Activated T-helper 17 cell treated with anti-CD3 and anti-CD28 coated beads, Interleukin-2, amount 50 U/mL, for 72 hours (primary cell): Measurements from ENCODE around the gene MYLK4. TPM values are rescaled to one million over a fixed set of nuclear protein-coding genes. Genes with fewer than 3 reads are reported as not detected.

Experiments
- ATAC-seq: fragments of 150-1000 bp; cut with Tn5 transposase; replicated peaks from 2 replicates; pipeline ENCODE4 v1.10.0; 2021; ENCODE audit warnings: mild to moderate bottlenecking, moderate library complexity
- H3K27ac Mint-ChIP-seq: one replicate; pipeline ENCODE4 v1.8.0; 2022; ENCODE audit warnings: mixed read lengths
- H3K27me3 Mint-ChIP-seq: one replicate; pipeline ENCODE4 v1.8.0; 2022; ENCODE audit warnings: mixed read lengths
- H3K36me3 Mint-ChIP-seq: one replicate; pipeline ENCODE4 v1.8.0; 2022; ENCODE audit warnings: low read depth, mild to moderate bottlenecking, mixed read lengths
- H3K4me1 Mint-ChIP-seq: one replicate; pipeline ENCODE4 v1.8.0; 2022; ENCODE audit warnings: mixed read lengths
- H3K4me3 Mint-ChIP-seq: one replicate; pipeline ENCODE4 v1.8.0; 2022; ENCODE audit warnings: mild to moderate bottlenecking, mixed read lengths
- H3K9me3 Mint-ChIP-seq: one replicate; pipeline ENCODE4 v1.8.0; 2022; ENCODE audit warnings: mixed read lengths
- total RNA-seq, 2 donors: library from RNA; stranded (reverse); gene quantifications; one replicate each; pipeline ENCODE4 v1.2.3, GENCODE V29; 2022

Gene MYLK4
- total RNA-seq, 2 donors from 2014 or later = 0.21 to 0.28 TPM

DNA sequence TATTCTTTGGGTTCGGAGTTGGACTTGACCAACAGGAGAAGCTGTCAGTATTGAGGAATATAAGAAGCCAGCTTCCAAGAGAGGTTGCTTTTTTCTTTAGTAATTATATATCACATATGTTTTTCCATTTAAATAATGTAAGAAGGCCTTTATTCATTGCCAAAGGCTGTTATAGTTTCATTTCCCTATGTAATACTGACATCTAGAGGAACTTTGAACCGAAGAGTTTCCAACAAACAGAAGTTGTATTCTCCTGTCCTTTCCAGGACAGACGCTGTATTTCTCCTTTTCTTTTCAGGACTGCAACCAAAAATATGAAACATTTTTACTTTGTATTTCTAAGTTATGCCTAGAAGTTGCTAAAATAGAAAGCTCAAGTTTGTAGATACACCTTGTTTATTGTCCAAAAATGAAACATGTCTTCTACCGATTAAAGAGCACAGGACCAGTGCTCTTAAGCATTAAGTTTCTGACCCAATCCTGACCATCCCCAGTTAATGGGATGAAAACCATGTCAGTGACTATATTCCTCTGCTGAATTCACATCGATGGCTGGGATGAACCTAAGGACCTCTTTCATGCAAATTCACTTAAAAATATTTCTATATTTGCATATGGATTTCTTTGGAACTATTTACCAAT is 55.1 kb downstream of the MYLK4 start:
- Mint-ChIP-seq H3K4me3 (no peak overlapping the region), H3K9me3 (no peaks in the 10 kb centered on the region), H3K27me3 (peaks cover 7% of the 10 kb centered on the region), H3K4me1 (no peaks in the 10 kb centered on the region), H3K27ac (no peak overlapping the region), H3K36me3 (no peaks in the 10 kb centered on the region)
- no peak for ATAC-seq

DNA sequence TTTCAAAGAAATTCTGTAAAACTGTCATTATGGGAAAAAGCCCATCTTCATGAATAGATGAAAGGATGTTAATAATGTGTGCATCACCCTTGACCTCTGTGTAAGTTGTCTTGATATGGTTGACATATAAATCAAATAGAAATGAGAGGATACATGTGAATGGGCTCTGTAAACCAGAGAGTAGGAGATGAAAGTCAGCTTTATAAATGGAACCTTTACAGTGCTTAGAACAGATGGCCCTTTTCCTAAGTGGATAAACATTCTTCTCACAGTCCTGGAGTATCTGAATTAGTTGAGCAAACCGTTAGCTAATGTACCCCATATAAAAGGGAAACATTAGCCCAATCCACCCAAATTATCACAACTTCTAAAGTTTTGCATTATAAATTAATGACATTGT is 57.5 kb downstream of the MYLK4 start:
- H3K4me3 Mint-ChIP-seq = no peak overlapping the region
- no peaks in the 10 kb centered on the region for H3K9me3 Mint-ChIP-seq
- H3K4me1 Mint-ChIP-seq = no peaks in the 10 kb centered on the region
- no peaks in the 10 kb centered on the region for H3K36me3 Mint-ChIP-seq
- no peak for ATAC-seq
- no peak overlapping the region for H3K27ac Mint-ChIP-seq
- no peaks in the 10 kb centered on the region for H3K27me3 Mint-ChIP-seq

DNA sequence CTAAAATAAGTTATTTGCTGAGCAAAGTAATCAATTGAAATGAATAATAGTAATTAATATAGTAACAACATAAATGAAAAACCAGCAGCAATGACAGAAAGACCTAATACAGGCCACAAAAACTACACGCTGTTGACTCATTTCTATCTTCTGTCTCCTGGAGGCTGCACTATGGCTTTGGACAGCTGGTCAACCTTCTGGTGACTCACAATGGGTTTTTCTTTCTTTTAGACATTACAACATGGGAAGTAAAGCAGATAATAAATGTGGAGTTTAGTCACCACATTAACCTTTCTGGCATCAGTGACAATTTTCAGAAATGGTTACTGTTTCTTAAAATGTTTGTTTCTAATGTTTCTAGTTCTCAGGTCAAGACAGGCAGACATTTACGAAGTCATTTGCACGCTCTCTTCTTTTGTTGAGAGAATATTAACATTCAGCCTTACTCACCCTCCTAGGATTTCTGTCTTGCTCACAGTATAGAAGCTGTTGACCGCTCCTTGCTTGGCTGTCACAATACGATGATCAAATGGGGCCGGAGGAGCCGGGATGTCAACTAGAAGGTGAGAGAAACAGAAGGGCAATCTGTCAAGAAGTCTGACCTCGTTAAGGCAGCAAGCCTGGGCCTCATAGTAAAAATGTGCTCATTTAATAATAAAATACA is 62.2 kb downstream of the MYLK4 start:
- H3K27me3 Mint-ChIP-seq = no peaks in the 10 kb centered on the region
- no peaks in the 10 kb centered on the region for H3K36me3 Mint-ChIP-seq
- H3K27ac Mint-ChIP-seq = no peak overlapping the region
- peak; percentile 82 for ATAC-seq
- no peak overlapping the region for H3K4me3 Mint-ChIP-seq
- H3K4me1 Mint-ChIP-seq = no peaks in the 10 kb centered on the region
- no peaks in the 10 kb centered on the region for H3K9me3 Mint-ChIP-seq

DNA sequence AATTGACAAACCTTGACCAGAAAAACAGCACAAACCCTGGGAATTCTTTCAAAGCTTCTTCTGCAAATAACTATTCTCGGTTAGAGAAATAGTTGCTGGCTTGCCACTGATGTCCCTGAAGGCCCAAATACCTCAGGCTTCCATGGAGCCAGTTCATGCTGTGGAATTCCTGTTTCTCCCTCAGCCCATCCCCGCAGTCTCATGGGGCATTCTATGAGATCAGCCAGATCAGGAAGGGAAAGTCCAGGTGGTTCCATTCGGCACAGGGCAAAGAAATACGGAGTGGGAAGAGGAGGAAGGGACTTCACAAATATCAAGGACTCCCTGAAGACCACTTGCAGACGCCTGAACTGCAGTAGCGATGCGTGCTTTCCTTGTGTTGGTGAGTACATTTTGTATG is 63.3 kb downstream of the MYLK4 start:
- no peak overlapping the region for H3K4me3 Mint-ChIP-seq
- no peaks in the 10 kb centered on the region for H3K4me1 Mint-ChIP-seq
- no peaks in the 10 kb centered on the region for H3K36me3 Mint-ChIP-seq
- no peak overlapping the region for H3K27ac Mint-ChIP-seq
- H3K27me3 Mint-ChIP-seq = no peaks in the 10 kb centered on the region
- H3K9me3 Mint-ChIP-seq = no peaks in the 10 kb centered on the region
- no peak for ATAC-seq

DNA sequence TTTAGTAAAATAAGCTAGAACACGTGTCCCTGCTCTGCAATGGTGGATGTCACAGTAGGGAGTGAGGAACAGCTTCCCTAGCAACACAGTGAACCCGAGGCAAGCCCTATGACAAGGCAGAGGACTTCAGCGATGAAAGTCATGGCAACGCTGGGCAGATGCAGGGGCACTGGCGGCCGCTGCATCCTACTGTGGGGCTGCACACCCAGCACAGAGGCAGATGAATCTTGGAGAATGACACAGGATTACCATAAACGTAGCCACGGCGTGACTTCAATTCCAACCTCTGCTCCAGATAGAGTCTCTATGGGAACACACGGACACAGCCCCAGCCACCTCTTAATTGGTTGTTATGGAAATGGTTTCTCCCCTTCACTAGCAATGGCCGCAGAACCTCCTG is 64.2 kb downstream of the MYLK4 start:
- no peak for ATAC-seq
- Mint-ChIP-seq H3K4me1 (no peaks in the 10 kb centered on the region), H3K36me3 (no peaks in the 10 kb centered on the region), H3K27ac (no peak overlapping the region), H3K27me3 (no peaks in the 10 kb centered on the region), H3K4me3 (no peak overlapping the region), H3K9me3 (no peaks in the 10 kb centered on the region)

DNA sequence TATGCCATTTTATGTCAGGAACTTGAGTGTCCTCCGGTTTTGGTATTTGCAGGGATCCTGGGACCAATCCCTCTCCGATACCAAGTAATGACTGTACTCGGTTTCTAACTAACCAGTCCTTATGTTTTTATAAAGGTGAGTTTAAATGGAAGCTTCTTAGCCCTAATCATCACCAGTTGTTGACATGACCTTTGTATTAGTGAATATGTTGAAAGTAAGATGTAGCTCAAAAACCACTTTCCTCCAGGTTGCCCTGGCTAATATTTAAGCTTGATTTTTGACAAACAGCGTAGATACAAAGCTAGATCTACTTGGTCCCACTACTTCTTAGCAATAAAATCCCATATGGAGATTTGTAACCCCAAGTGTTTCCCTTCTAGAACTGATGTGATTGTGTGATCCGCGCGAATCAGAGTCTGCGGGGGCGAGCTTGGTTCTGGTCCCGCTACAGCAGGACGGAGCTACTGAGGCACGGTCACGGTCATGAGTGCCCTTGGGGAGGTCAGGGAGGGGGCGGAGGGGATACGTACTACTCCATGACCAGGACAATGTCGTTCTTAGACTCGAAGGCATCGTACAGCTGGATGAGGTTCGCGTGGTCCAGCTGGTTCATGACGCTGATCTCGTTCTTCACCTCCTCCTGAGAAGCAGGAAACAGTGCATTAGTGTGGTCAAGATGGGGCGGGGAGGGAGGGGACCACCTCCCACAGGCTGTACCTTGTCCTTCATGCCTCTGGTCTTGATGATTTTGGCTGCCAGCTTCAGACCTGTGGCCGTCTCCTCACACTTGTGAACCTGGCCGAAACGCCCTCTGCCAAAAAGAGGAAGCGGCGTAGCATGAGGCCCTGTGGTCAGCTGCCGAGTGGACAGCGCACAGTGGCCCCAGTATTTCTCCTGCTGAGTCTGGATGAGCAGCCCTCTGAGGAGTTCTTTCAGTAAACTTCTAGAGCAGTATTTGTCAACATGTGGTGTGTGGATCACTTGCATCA is 65.7 kb downstream of the MYLK4 start:
- Mint-ChIP-seq H3K27me3 (no peaks in the 10 kb centered on the region), H3K9me3 (no peaks in the 10 kb centered on the region), H3K27ac (no peak overlapping the region), H3K4me1 (no peaks in the 10 kb centered on the region), H3K4me3 (no peak overlapping the region), H3K36me3 (no peaks in the 10 kb centered on the region)
- no peak for ATAC-seq

DNA sequence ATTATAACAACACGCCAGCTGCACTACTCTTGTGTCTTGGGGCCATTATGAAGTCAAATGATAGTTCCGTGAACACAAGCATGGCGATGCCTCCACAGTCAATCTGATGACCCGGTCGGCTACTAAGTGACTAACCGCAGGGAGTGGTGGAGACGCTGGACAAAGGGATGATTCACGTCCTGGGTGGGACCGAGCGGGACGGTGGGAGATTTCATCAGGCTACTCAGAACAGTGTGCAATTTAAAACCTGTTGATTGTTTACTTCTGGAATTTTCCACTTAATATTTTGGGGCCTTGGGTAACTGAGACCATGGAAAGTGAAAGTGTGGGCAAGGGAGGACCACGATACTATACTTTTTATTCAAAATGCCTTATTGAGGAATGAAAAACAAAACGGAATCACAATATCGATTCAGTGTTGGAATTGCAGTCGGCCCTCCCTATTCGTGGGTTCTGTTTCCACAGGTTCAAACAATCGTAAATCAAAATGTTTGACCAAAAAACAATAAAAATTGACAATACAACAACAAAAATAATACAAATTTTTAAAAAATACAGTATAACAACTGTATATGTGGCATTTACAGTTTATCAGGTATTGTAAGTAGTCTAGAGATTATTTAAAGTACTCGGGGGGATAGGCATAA is 66.5 kb downstream of the MYLK4 start:
- Mint-ChIP-seq H3K4me1 (no peaks in the 10 kb centered on the region), H3K4me3 (no peak overlapping the region), H3K36me3 (no peaks in the 10 kb centered on the region), H3K27me3 (no peaks in the 10 kb centered on the region), H3K9me3 (no peaks in the 10 kb centered on the region), H3K27ac (no peak overlapping the region)
- no peak for ATAC-seq

DNA sequence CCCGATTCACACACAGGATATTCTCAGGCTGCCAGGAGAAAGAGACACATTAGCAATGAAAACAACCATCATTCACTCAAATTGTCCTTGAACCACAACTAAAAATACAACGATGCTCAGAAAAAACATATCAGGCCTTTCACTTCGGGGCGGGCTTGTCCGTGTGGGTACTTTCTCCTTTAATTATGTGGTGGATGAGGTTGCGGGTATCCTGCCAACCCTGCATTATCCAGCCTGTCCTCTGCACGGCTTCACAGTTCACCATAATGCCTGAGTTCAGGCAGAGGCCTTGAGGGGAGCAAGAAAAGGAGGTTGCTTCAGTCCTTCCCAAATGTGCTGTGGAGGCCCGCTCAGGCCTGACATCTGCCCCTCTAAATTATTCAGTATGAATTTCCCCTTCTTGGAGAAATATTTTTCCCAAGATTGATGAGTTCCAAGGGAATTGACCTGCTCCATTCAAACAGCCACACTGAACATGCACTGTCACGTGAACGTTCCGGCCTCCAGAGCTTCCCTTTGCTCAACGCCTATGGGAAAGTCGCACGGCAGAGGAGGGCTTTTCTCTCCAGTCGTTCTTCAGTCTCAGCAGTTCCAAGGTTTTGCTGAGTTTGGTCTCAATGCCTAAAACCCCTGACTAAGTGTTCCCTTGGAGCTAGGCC is 70.3 kb downstream of the MYLK4 start:
- no peaks in the 10 kb centered on the region for H3K4me1 Mint-ChIP-seq

DNA sequence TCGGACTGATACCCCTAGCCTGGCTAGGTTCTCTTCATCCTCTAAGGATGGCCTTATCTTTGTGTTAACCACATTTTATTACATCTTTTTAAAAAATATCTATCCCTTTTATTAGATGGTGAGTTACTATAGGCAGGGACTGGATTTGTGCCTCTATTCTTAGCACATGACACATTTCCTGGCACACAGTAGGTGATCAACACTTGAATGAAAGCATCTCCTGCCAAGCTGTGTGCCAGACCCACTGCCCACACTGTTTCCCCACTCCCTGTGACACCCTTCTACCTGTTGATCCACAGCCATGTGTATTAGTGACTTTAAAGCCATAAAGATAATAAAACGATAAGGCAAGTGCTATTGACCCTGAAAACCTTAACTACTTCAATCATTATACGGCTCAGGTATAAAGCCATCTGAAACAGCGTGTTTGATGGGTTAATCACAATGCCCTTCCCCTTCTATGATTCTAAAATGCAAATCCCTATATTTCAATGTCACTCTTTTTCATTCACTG is 73.6 kb downstream of the MYLK4 start:
- no peaks in the 10 kb centered on the region for H3K27me3 Mint-ChIP-seq
- H3K36me3 Mint-ChIP-seq = no peaks in the 10 kb centered on the region
- H3K9me3 Mint-ChIP-seq = no peaks in the 10 kb centered on the region
- ATAC-seq = no peak
- H3K4me3 Mint-ChIP-seq = no peak overlapping the region
- H3K27ac Mint-ChIP-seq = no peak overlapping the region
- H3K4me1 Mint-ChIP-seq = no peaks in the 10 kb centered on the region

More for the DNA sequence above, 70.3 kb downstream of the MYLK4 start:
- no peak overlapping the region for H3K27ac Mint-ChIP-seq
- H3K9me3 Mint-ChIP-seq = no peaks in the 10 kb centered on the region
- no peak overlapping the region for H3K4me3 Mint-ChIP-seq
- ATAC-seq = no peak
- H3K27me3 Mint-ChIP-seq = no peaks in the 10 kb centered on the region
- no peaks in the 10 kb centered on the region for H3K36me3 Mint-ChIP-seq

DNA sequence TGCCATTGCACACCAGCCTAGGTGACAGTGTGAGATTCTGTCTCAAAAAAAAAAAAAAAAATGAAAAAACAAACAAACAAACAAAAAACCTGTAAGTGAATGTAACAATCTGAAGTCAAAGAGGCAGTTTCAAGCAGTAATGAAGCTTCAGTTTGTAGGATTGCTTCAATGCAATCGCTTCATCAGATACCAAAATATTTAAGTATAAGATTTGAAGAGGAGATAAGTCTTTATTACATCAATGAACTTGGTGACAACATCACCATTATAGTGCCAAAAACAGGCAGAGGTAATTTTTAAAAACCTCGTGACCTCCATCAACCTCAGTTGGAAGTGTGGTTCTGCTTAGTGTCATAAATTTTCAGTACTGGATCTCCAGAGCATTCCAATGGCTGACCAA is 74.7 kb downstream of the MYLK4 start:
- Mint-ChIP-seq H3K27me3 (no peaks in the 10 kb centered on the region), H3K4me3 (no peak overlapping the region), H3K9me3 (no peaks in the 10 kb centered on the region), H3K36me3 (no peaks in the 10 kb centered on the region), H3K4me1 (no peaks in the 10 kb centered on the region), H3K27ac (no peak overlapping the region)
- ATAC-seq = no peak

DNA sequence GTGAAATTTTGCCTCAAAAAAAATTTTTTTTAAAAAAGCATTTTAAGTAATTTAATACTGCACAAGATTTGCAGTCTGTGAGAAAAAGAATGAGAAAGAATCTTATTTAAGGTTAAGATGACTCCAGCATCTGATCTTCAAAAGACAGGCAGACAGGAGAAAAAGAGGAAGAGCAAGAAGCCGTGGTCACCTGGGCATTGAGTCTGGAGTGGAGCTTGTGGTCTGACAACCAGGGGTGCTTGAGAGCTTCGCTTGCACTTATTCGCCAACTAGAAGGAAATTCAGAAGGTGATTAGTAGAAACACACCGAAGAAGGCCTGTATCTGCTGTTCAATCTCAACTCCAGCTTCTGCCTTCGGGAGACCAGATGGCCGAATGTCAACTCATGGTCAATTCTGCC is 75.9 kb downstream of the MYLK4 start:
- Mint-ChIP-seq H3K27ac (no peak overlapping the region), H3K36me3 (no peaks in the 10 kb centered on the region), H3K4me1 (no peaks in the 10 kb centered on the region), H3K9me3 (no peaks in the 10 kb centered on the region), H3K4me3 (no peak overlapping the region), H3K27me3 (no peaks in the 10 kb centered on the region)
- ATAC-seq = no peak

DNA sequence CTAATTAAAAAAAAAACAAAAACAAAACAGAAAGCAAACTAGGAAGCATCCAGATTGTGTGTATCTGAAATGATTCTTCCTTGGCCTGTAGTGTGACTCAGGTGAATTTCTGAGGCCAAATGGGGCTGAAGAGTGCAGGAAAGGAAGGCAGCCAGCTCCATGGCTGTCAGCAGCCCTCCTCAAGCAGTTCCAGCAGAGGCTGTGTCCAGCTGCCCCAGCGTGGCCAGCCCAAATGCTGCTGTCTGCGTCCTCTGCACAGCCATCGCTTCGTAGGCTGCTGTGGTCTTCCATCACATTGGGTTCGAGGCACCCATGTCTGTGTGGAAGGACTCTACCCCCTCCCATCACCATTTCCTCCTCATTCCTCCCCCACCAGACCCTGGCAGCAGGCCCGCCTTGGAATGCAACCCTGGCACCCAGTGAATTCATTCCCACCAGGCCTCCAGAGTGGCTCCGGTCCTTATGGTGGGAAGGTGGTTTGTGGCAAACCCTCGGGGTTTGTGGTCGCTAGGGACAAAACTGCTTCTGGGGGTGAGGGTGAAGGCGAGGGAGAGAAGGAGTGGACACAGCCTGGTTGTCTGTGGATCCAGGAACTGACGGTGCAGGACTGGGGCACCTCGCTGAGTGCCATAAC is 81.5 kb downstream of the MYLK4 start:
- no peaks in the 10 kb centered on the region for H3K9me3 Mint-ChIP-seq
- no peaks in the 10 kb centered on the region for H3K36me3 Mint-ChIP-seq
- H3K27me3 Mint-ChIP-seq = peaks cover 6% of the 10 kb centered on the region
- ATAC-seq = no peak
- no peaks in the 10 kb centered on the region for H3K4me1 Mint-ChIP-seq
- no peak overlapping the region for H3K27ac Mint-ChIP-seq
- no peak overlapping the region for H3K4me3 Mint-ChIP-seq

DNA sequence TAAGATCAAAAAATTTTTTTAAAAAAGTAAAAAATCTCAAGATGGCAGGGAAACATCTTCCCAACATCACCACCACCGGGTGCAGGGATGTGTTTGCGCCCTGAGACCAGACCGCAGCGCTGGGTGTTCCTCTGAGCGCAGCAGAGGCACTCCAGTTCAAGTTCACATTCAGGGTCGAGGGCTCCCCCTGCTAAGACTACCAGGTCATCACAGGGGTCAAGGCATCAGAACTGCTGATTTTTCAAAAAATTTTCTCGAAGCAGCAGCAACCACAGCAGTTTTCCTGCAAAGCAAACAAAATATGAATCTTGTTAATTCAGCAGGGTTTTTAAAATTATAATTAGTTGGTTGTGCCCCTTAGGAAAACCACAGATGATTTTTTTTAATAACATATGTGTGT is 83.1 kb downstream of the MYLK4 start:
- no peaks in the 10 kb centered on the region for H3K4me1 Mint-ChIP-seq

More for the DNA sequence above, 83.1 kb downstream of the MYLK4 start:
- H3K27me3 Mint-ChIP-seq = peaks cover 9% of the 10 kb centered on the region
- no peaks in the 10 kb centered on the region for H3K36me3 Mint-ChIP-seq
- H3K9me3 Mint-ChIP-seq = peaks cover 4% of the 10 kb centered on the region
- ATAC-seq = no peak
- H3K4me3 Mint-ChIP-seq = no peak overlapping the region
- no peak overlapping the region for H3K27ac Mint-ChIP-seq
